Heart right ventricle (tissue), 16 donors: Measurements from ENCODE around the gene NR5A2. TPM values are rescaled to one million over a fixed set of nuclear protein-coding genes. Genes with fewer than 3 reads are reported as not detected.

ENCODE experiments used
- ATAC-seq, 8 donors: fragments of 200-7000 bp; cut with Tn5 transposase; one replicate each; pipeline ENCODE4 v1.9.1; 2020; ENCODE audit warnings: mild to moderate bottlenecking in 8 of 8, moderate library complexity in 8 of 8, moderate number of reproducible peaks in 1 of 8
- DNase-seq, 2 donors: peaks; one replicate each; pipeline ENCODE4 v3.0.0-alpha.2; 2020
- H3K27ac ChIP-seq, 10 donors: fragments of 200-600 bp; sonication (generic) in 2 of 10; one replicate each; pipeline versions ENCODE4 v1.5.0 to v1.8.0; 2020 to 2022; ENCODE audit warnings: mild to moderate bottlenecking in 3 of 10
- H3K27me3 ChIP-seq, 7 donors: fragments of 200-600 bp; one replicate each; pipeline ENCODE4 v1.8.0; 2021 to 2022; ENCODE audit warnings: mild to moderate bottlenecking in 2 of 7
- H3K36me3 ChIP-seq, 9 donors: fragments of 200-600 bp; sonication (generic) in 1 of 9; one replicate each; pipeline versions ENCODE4 v1.5.0 to v1.8.0; 2020 to 2022; ENCODE audit warnings: mild to moderate bottlenecking in 2 of 9
- H3K4me1 ChIP-seq, 9 donors: fragments of 200-600 bp; sonication (generic) in 1 of 9; one replicate each; pipeline versions ENCODE4 v1.5.0 to v1.8.0; 2020 to 2022; ENCODE audit warnings: mild to moderate bottlenecking in 4 of 9
- H3K4me3 ChIP-seq, 10 donors: fragments of 200-600 bp; sonication (generic) in 2 of 10; one replicate each; pipeline versions ENCODE4 v1.5.0 to v1.8.0; 2020 to 2022; ENCODE audit warnings: mild to moderate bottlenecking in 7 of 10, moderate library complexity in 2 of 10
- H3K9me3 ChIP-seq, 11 donors: fragments of 200-600 bp in 10 of 11; sonication (generic) in 2 of 11; one replicate each; pipeline versions ENCODE4 v1.5.0 to v1.8.0; 2013 to 2022; ENCODE audit warnings: mild to moderate bottlenecking in 2 of 11, control low read depth in 1 of 11, moderate library complexity in 1 of 11
- WGBS, 2 donors: extraction: QIAGEN DNeasy Blood & Tissue Kit; methylation state at CpG; one replicate each; pipeline ENCODE4 v1.1.7; 2013; ENCODE audit warnings: inconsistent platforms in 1 of 2; 5-methylcytosine and 5-hydroxymethylcytosine counted together
- intact Hi-C, 10 donors: fragments of 100-400 bp; cut with DNase I; formaldehyde crosslinking; loops; one replicate each; pipeline versions ENCODE4 v1.11.1 to v1.14.2; 2022
- polyA plus RNA-seq, 2 donors: library from polyadenylated mRNA; stranded (reverse); fragments of 200-250 nt; gene quantifications; one replicate each; pipeline ENCODE4 v1.2.3, GENCODE V29; 2013
- total RNA-seq, 10 donors: library from RNA; stranded (reverse); fragmentation: NEBNext Ultra II Directional in 3 of 10; extraction: Animal tissue kit (Norgen Biotek cat#: 25700) in 3 of 10; gene quantifications; one replicate each; pipeline versions ENCODE4 v1.2.1 to v1.2.4, GENCODE V29; 2021 to 2023
- TF ChIP-seq, protein P1 (sequence below), 9 donors: fragments of 200-600 bp; sonication (generic) in 2 of 9; IDR thresholded peaks; one replicate each; pipeline versions ENCODE4 v1.5.0 to v1.8.0; 2021 to 2022; ENCODE audit warnings: antibody characterized with exemption in 9 of 9, mild to moderate bottlenecking in 5 of 9, moderate library complexity in 1 of 9
- donor health status: Arrhythmogenic right ventricular cardiomyopathy.
- donor health status: ischemic (EF 13 %, LVEDD 7.1; RV severe dilation, severe dysfunction).
- donor health status: healthy with polysubstance abuse.
- donor health status: DM: no; HTN: yes; CAD: no.
- donor health status: DM: no; HTN: no; CAD: no.
- donor health status: ischemic (EF 25% LVEDD 6.9; RV normal size, moderate dysfunction).
- donor health status: ischemic (EF 25% LVEDD 5.7; RV mildly dilated, moderate dysfunction).
- donor health status: healthy.
- donor health status: DM: yes; HTN: yes; CAD: no.
- donor health status: Ischemic cardiomyopathy.
- donor health status: ischemic (EF 35%, LVEDD 5.7; RV mildly dilated, moderate dysfunction).
- donor health status: nonischemic (EF 11% LVEDD 7.7; RV severe dilation, severe dysfunction).
- donor health status: DM: yes; HTN: yes; CAD: no.
- donor health status: PGD.
- donor health status: ischemic (EF 29% LVEDD 5.4; RV normal size, mild dysfunction).
- donor health status: nonischemic (EF 23%, LVEDD 6.1; RV moderate dilation, normal function).

Gene NR5A2
- total and polyA plus RNA-seq, 12 donors: 0.52 to 1.9 (median 1.3) TPM

DNA sequence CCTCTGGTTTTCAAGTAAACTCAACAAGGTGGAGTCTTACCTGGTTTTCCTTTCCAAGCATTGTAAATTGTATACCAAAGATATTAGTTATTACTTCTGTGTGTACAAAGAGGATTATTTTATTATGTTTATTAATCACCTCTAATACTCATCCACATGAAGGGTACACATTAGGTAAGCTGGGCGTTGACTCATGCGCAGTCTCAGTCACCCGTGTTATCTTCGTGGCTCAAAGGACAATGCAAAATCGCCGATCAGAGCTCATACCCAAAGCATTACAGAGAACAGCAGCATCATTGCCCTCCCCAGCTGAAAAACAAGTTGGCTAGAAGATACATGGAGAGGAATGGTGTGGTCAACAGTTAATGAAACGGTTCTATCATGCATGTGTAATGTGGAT is 148.7 kb downstream of the NR5A2 start:
- ATAC-seq (no peak), DNase-seq (no peak)
- Histone ChIP-seq H3K27ac (no peak overlapping the region), H3K4me1 (peaks cover 0 to 12% (median 0%) of the 10 kb centered on the region in 9 donors), H3K9me3 (no peaks in the 10 kb centered on the region), H3K4me3 (no peak overlapping the region), H3K36me3 (no peaks in the 10 kb centered on the region), H3K27me3 (no peaks in the 10 kb centered on the region)
- whole genome bisulfite sequencing, 2 donors: 68 to 84% methylated on average over 7 of the region's 7 CpGs
- TF ChIP-seq, protein P1, sequence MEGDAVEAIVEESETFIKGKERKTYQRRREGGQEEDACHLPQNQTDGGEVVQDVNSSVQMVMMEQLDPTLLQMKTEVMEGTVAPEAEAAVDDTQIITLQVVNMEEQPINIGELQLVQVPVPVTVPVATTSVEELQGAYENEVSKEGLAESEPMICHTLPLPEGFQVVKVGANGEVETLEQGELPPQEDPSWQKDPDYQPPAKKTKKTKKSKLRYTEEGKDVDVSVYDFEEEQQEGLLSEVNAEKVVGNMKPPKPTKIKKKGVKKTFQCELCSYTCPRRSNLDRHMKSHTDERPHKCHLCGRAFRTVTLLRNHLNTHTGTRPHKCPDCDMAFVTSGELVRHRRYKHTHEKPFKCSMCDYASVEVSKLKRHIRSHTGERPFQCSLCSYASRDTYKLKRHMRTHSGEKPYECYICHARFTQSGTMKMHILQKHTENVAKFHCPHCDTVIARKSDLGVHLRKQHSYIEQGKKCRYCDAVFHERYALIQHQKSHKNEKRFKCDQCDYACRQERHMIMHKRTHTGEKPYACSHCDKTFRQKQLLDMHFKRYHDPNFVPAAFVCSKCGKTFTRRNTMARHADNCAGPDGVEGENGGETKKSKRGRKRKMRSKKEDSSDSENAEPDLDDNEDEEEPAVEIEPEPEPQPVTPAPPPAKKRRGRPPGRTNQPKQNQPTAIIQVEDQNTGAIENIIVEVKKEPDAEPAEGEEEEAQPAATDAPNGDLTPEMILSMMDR (IDR thresholded peaks at IDR 0.05): no peak
- intact Hi-C loops: no loop called here

DNA sequence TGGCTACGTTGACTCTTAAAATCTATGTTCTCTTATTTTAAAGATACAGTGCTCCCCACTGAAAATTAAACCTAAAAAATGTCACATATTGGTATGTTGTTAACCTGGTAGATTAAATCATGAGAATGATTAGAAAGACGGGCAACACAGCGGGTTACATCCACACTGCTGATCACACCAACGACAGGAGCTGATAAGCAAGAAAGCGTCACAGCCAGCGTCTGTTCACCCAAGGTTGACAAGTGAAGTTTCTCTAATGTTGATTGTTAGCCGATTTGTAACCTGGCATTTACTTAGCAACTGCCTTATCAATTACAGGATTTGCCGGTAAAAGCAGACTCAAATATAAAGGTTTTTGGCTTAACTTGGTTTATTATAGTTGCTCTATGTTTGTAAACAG is 149.3 kb downstream of the NR5A2 start:
- TF ChIP-seq, protein P1 (IDR thresholded peaks at IDR 0.05): no peak
- no peaks in the 10 kb centered on the region for H3K9me3 ChIP-seq
- intact Hi-C loops: no loop called here
- H3K27me3 ChIP-seq: no peaks in the 10 kb centered on the region
- WGBS, 2 donors: 45 to 54% methylated on average over 8 of the region's 8 CpGs
- H3K4me1 ChIP-seq: peaks cover 0 to 12% (median 0%) of the 10 kb centered on the region in 9 donors
- H3K4me3 ChIP-seq: no peak overlapping the region
- ATAC-seq (no peak), DNase-seq (no peak)
- H3K36me3 ChIP-seq: no peaks in the 10 kb centered on the region
- H3K27ac ChIP-seq: no peak overlapping the region

DNA sequence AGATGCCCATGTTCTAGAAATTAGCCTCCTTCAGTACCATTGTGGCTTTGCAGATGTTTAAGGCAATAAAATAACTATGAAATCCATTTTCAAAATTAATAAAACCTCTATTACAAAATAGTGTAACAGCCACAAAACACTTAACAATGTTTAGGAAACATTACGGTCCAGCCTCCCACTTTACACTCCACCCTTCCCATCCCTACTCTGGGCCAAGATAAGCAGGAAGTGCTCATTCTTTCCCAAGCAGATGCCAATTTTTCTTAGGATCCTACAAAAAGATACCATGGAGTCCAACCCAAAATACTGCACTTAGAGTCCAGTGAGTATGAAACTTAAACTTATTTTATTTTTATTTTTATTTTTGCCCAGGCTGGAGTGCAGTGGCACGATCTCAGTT is 150.8 kb downstream of the NR5A2 start:
- Histone ChIP-seq H3K27me3 (no peaks in the 10 kb centered on the region), H3K27ac (peak overlapping the region in 1 of 10 donors; percentile 10), H3K9me3 (no peaks in the 10 kb centered on the region), H3K4me1 (peaks cover 0 to 15% (median under 1%) of the 10 kb centered on the region in 9 donors), H3K36me3 (no peaks in the 10 kb centered on the region), H3K4me3 (no peak overlapping the region)
- DNase-seq: peak in 1 of 2 donors; percentile 21
- TF ChIP-seq, protein P1 (IDR thresholded peaks at IDR 0.05): no peak
- peak in 3 of 8 donors; percentile 34 to 70 (median 64) for ATAC-seq
- intact Hi-C loops: no loop called here
- whole genome bisulfite sequencing, 2 donors: 49 to 63% methylated on average over 2 of the region's 2 CpGs

DNA sequence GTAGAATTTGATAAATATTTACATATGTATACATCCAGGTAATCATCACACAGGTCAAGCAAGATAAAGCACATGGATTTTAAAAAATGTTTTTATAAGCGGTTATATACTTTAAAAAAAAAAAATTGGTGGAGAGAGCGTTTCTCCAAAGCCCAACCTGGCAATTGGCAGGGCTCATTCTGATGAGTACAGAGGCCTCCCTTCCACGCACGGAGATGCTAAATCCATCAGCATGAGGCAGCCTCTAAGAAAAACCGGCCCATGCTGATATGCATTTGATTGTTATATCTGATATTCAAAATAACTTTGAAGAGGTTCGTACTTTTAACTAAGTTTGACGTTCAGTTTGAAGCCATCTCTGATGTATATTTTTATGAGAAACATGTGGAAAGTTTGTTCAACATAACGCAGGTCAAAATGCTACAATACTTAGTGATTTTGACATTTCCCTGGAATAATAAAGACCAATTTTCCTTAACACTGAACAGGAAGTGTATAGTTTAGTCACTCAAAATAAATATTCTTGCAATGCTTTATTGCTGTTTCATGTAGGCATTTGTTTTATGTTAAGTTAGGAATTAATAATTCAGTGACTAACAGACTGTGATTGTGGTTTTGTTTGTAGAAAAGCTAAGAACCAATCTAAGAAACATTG is 151.7 kb downstream of the NR5A2 start:
- Histone ChIP-seq H3K36me3 (no peaks in the 10 kb centered on the region), H3K27me3 (no peaks in the 10 kb centered on the region), H3K27ac (no peak overlapping the region), H3K4me3 (no peak overlapping the region), H3K4me1 (peaks cover 0 to 24% (median 7%) of the 10 kb centered on the region in 9 donors), H3K9me3 (no peaks in the 10 kb centered on the region)
- no peak for ATAC-seq
- intact Hi-C loops: no loop called here
- no peak for DNase-seq
- TF ChIP-seq, protein P1 (IDR thresholded peaks at IDR 0.05): no peak
- 58 to 65% methylated on average over 8 of the region's 8 CpGs for WGBS, 2 donors
